HFF-Myc (cell line): ENCODE data around the gene SELP.

Experiments used
- DNase-seq: peaks from one replicate; pipeline ENCODE4 v3.0.0-alpha.2; 2011; ENCODE audit warnings: low read depth; ENCODE audit errors: extremely low read depth
- H3K4me3 ChIP-seq: replicated peaks from 2 replicates; pipeline ENCODE4 v1.5.1; 2011; ENCODE audit warnings: low read depth, mild to moderate bottlenecking, control low read depth, low read length
- CTCF ChIP-seq: IDR thresholded peaks from 2 replicates; pipeline ENCODE4 v1.5.1; 2012; ENCODE audit warnings: mild to moderate bottlenecking, low read depth, low read length, control low read depth; ENCODE audit errors: missing control alignments

Gene SELP

DNA sequence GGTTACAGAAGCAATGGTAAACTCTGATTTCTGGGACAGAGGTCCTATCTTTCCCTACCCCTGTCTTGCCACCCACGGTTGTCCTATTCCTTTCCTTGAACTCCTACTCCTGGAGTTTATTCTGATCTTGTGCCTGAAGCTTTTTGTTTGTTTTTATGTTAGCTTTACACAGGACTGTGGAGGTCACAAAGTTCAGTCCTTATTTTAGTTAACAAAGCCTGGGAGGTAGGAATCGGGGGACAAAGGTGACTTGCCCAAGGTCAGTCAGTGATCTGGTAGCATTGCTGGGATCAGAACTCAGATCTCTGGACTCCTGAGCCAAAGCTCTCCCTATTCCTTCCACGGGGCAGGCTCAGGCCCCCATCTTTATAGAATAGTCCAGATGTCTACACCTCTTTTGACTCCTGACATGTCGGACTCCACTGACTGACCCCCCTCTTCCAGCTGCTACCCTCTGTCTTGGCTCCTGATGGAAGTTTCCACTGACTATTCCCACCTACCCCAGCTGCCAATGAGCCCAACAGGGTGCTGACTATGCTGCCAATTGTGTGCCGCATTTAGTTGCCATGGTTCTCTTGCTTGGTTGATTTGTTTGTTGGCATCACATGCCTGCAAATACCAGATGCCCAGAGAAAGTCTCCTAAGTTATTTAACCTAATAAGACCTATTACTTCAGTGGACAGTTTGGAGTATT, 53.5 kb downstream of the SELP start:
- DNase-seq, result no peak
- no peak for TF ChIP-seq CTCF

GRCh38 chr1:169574336-169574735, 55.6 kb downstream of the SELP start:
- no peak for DNase-seq

More for the DNA sequence above, 53.5 kb downstream of the SELP start:
- H3K4me3 ChIP-seq, result no peak overlapping the region

GRCh38 chr1:169572187-169572586, 57.7 kb downstream of the SELP start:
- H3K4me3 ChIP-seq, result no peak overlapping the region
- TF ChIP-seq CTCF, result no peak
- DNase-seq, result no peak

More at GRCh38 chr1:169574336-169574735, 55.6 kb downstream of the SELP start:
- H3K4me3 ChIP-seq, result no peak overlapping the region
- no peak for TF ChIP-seq CTCF

- no peak overlapping the region for H3K4me3 ChIP-seq
- TF ChIP-seq CTCF, result no peak
- DNase-seq, result no peak
Observed at GRCh38 chr1:169571450-169571849, 58.5 kb downstream of the SELP start.

- H3K4me3 ChIP-seq, result no peak overlapping the region
- TF ChIP-seq CTCF, result no peak
- no peak for DNase-seq
Observed at GRCh38 chr1:169570172-169570574, 59.8 kb downstream of the SELP start.

DNA sequence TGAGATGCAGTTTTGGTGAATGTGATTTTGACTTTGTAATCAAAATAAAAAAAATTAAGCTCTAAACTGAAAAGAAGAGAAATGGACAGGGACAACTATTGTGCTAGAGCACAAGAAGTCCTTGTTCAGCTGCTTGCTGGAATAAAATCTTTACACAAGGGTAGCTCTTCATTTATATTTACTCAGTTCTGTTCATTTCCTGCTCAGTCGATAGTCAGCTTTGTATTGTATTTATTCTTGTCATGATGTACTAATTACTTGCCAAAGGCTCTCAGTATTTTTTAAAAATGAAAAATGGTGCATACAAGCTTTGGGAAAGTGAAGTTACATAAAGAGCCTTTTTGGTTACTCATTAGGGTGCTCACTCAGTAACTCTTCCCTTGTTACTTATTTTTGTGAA, 61.4 kb downstream of the SELP start:
- no peak for DNase-seq
- no peak for TF ChIP-seq CTCF
- no peak overlapping the region for H3K4me3 ChIP-seq
